DND-41 (cell line): ENCODE results near the gene MMD2.

ENCODE experiments used
- EZH2 ChIP-seq: IDR thresholded peaks from 3 replicates; pipeline ENCODE4 v1.6.1; 2012; ENCODE audit warnings: borderline replicate concordance, low read depth, mild to moderate bottlenecking, moderate library complexity, low read length, inconsistent platforms; ENCODE audit not compliant: severe bottlenecking
- TF ChIP-seq, protein P1 (sequence below): IDR thresholded peaks from 2 replicates; pipeline ENCODE4 v1.5.1; 2012; ENCODE audit warnings: borderline replicate concordance, low read length, moderate library complexity, mild to moderate bottlenecking; ENCODE audit not compliant: poor library complexity, severe bottlenecking; ENCODE audit errors: extremely low read depth

GRCh38 chr7:4866528-4867496 is 92.2 kb downstream of the MMD2 start:
- TF ChIP-seq, protein P1, sequence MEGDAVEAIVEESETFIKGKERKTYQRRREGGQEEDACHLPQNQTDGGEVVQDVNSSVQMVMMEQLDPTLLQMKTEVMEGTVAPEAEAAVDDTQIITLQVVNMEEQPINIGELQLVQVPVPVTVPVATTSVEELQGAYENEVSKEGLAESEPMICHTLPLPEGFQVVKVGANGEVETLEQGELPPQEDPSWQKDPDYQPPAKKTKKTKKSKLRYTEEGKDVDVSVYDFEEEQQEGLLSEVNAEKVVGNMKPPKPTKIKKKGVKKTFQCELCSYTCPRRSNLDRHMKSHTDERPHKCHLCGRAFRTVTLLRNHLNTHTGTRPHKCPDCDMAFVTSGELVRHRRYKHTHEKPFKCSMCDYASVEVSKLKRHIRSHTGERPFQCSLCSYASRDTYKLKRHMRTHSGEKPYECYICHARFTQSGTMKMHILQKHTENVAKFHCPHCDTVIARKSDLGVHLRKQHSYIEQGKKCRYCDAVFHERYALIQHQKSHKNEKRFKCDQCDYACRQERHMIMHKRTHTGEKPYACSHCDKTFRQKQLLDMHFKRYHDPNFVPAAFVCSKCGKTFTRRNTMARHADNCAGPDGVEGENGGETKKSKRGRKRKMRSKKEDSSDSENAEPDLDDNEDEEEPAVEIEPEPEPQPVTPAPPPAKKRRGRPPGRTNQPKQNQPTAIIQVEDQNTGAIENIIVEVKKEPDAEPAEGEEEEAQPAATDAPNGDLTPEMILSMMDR, result no peak
- TF ChIP-seq EZH2, result no peak
